MM.1S (cell line): ENCODE data around the gene ARF1.

Experiments used
- EZH2 ChIP-seq: fragments of 300-600 bp; sonication (generic); optimal IDR thresholded peaks from 2 replicates; pipeline ENCODE3; 2017; ENCODE audit warnings: low read depth, mild to moderate bottlenecking, antibody characterized with exemption, low read length, mixed read lengths
- TF ChIP-seq, protein P1 (sequence below): fragments of 300-600 bp; sonication (generic); IDR thresholded peaks from 2 replicates; pipeline ENCODE4 v1.5.1; 2016; ENCODE audit warnings: antibody characterized with exemption, low read length, mixed read lengths

- TF ChIP-seq, protein P1, sequence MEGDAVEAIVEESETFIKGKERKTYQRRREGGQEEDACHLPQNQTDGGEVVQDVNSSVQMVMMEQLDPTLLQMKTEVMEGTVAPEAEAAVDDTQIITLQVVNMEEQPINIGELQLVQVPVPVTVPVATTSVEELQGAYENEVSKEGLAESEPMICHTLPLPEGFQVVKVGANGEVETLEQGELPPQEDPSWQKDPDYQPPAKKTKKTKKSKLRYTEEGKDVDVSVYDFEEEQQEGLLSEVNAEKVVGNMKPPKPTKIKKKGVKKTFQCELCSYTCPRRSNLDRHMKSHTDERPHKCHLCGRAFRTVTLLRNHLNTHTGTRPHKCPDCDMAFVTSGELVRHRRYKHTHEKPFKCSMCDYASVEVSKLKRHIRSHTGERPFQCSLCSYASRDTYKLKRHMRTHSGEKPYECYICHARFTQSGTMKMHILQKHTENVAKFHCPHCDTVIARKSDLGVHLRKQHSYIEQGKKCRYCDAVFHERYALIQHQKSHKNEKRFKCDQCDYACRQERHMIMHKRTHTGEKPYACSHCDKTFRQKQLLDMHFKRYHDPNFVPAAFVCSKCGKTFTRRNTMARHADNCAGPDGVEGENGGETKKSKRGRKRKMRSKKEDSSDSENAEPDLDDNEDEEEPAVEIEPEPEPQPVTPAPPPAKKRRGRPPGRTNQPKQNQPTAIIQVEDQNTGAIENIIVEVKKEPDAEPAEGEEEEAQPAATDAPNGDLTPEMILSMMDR, result no peak
- no peak for TF ChIP-seq EZH2
Measured at GRCh38 chr1:228131766-228132165, 49.3 kb downstream of the ARF1 start.
